ENCODE data around the gene KDM8.

GRCh38 chr16:27208081-27208680 lies 4.9 kb downstream of the KDM8 start:
- TF ChIP-seq CTCF (IDR thresholded peaks at IDR 0.05; ENCODE audit: low read length): no peak
- TF ChIP-seq EZH2 (IDR thresholded peaks at IDR 0.05; ENCODE audit: borderline replicate concordance, low read length): no peak

Measured in OCI-LY1 (cell line).